Measurements from ENCODE around the gene MED29.

MED29 gene

DNA sequence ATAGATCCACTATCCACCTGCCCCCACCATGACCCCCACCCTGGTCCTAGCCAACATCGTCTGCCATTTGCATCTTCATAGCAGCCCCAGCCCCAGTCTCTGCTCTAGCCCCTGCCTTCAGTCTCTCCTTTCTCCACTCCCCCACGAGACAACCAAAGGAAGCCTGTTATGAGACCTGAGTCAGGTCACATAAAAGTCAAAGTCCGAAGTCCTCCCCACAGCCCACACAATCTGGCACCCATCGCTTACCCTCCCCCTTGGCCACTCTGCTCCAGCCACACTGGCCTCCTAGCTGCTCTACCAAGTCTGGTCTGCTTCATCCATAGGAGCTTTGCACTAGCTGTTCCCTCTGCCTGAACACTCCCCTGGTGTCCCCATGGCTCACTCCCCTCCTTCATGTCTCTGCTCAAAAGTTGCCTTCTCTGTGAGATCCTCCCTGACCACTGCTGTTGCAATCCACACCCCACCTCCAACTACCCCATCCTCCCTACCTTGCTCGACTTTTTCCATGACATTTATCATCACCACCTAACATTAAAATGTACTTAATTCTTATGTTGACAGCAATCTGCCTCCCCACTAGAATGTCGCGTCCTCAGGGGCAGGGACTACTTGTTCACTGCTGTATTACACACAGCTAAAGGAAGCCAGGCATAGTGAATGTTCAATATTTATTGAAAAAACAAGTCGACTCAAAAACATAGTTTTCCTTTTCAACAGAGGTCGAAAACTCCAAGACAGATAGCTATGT lies 20.1 kb downstream of the MED29 start:
- peak; percentile 37 for DNase-seq (ENCODE audit: low read depth)

GRCh38 chr19:39411832-39412099 lies 20.6 kb downstream of the MED29 start:
- DNase-seq (ENCODE audit: low read depth) = peak; percentile 91

DNA sequence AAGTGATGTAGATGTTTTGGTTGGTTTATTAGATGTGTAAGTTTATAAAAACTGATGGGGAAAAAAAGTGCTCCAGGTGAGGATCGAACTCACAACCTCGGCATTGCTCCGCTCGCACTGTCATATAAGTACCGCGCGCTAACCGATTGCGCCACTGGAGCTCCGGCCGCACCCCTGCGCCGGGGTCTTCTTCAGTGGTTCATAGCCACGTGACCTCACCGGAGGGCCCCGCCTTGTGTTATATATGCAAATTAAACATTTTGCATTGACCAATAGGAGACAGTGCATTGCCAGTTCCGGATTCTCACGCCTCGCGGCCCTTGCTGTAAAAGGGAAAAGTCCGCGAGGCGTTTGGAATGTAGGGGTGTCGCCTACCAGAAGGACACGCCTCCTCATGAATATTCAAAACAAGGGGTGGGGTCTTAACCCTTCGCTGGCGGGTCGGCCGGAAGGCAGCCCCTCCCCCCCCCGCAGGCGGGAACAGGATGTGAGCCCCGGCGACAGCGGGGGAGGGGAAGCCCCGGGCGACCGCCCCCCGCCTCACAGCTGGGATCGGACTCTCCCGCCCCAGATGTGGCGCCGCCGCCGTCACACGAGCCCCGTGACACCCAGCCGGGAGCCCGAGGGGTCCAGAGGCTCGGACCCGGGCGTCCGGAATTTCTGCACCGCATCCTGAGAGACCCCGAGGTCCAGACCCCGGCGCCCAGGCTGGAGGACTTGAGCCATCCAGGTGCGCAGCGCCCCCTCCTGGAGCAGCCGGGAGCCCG lies 21.1 kb downstream of the MED29 start, which contains the start of gene PLEKHG2:
Gene PLEKHG2 (plus strand): TSS at position 570 of the 767 bp plus-strand sequence. CDS start 1,418 bp downstream, outside the sequence.
- DNase-seq (ENCODE audit: low read depth) = peak; percentile 96

GRCh38 chr19:39412867-39413271 lies 21.7 kb downstream of the MED29 start:
- DNase-seq (ENCODE audit: low read depth) = no peak

- no peak for DNase-seq (ENCODE audit: low read depth)
Observed at GRCh38 chr19:39413272-39413910, 22.2 kb downstream of the MED29 start.

DNA sequence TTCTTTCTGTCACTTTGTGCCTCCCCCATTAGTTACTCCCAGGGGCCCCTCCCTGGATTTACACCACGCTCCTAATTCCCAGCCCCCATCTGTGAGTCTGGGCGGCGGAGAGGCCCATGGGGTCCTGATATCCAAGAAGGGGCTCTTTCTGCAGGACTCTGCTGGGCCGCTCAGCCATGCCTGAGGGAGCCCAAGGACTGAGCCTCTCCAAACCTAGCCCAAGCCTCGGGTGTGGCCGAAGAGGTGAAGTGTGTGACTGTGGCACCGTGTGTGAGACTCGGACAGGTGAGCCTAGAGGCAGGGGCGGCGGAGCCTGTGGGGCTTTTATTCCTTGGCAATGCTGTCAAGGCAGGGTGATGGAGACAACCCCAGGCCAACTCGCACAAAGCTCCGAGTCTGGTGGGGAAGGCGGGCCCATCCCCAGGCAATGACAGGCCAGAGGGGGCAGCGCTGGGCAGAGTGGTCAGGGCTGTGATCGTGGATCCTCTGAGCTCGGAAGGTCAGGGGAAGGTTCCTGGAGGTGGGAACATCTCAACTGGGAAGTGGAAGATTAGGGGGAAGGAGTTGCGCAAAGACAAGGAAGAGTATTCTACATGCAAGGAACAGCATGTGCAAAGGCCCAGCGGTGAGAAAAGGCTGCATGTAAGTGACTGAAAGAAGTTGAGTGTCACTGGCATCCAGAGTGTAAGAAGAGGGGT lies 22.9 kb downstream of the MED29 start:
- no peak for DNase-seq (ENCODE audit: low read depth)

- no peak for DNase-seq (ENCODE audit: low read depth)
Observed at GRCh38 chr19:39415111-39416046, 24.2 kb downstream of the MED29 start.

- DNase-seq (ENCODE audit: low read depth) = no peak
Observed at GRCh38 chr19:39416152-39417120, 25.3 kb downstream of the MED29 start.

- DNase-seq (ENCODE audit: low read depth) = no peak
Observed at GRCh38 chr19:39417463-39418181, 26.4 kb downstream of the MED29 start.

GRCh38 chr19:39419003-39419402 lies 27.8 kb downstream of the MED29 start:
- no peak for DNase-seq (ENCODE audit: low read depth)

DNA sequence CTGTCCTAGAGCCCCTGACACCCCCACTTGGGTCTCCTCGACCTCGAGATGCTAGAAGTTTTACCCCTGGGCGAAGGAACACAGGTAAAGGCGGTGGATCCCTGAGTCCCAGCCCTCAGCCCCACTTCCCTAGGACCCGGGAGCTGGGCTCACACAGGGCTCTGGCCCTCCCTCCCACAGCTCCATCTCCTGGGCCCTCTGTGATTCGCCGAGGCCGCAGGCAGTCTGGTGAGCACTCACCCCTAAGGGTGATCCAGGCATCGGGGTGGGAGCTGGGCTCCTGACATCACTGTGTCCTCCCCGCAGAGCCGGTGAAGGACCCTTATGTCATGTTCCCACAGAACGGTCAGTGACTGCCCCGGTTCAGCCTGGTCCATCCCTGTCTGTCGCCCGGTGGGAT lies 29.6 kb downstream of the MED29 start:
- DNase-seq (ENCODE audit: low read depth) = no peak

DNA sequence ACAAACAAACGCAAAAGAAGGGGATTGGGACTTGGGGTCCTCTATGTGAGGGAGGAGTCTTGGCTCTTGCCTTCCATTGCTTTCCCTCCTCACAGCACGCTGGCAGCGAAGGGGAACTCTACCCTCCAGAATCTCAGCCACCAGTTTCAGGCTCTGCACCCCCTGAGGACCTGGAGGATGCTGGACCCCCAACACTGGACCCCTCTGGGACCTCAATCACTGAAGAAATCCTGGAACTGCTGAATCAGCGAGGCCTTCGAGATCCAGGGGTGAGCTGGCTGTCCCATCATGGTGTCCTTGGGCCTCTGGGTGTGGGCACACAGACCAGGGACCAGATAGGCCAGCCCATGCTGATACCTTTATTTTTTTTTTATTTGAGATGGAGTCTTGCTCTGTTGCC lies 30.8 kb downstream of the MED29 start:
- no peak for DNase-seq (ENCODE audit: low read depth)

GRCh38 chr19:39423258-39424086 lies 32.3 kb downstream of the MED29 start:
- DNase-seq (ENCODE audit: low read depth) = no peak

- DNase-seq (ENCODE audit: low read depth) = no peak
Observed at GRCh38 chr19:39424934-39425333, 33.8 kb downstream of the MED29 start.

DNA sequence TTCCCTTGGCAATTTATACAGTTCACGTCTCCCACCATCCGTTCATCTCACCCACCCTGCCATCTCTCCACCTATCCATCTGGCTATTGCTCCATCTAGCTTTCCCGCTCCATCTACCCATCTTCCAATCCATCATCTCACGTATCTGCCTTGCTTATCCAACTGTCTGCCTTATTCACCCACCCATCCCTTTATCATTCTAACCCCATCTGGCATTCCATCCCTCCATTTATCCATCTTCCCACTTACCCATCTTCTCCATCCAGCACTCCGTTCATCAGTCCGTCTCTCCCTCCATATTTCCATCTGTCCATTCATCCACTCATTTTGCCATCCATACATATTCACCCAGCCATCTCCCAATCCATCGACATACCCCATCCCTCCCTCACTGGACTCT lies 34.6 kb downstream of the MED29 start:
- DNase-seq (ENCODE audit: low read depth) = no peak

GRCh38 chr19:39426170-39426569 lies 35.0 kb downstream of the MED29 start:
- no peak for DNase-seq (ENCODE audit: low read depth)

DNA sequence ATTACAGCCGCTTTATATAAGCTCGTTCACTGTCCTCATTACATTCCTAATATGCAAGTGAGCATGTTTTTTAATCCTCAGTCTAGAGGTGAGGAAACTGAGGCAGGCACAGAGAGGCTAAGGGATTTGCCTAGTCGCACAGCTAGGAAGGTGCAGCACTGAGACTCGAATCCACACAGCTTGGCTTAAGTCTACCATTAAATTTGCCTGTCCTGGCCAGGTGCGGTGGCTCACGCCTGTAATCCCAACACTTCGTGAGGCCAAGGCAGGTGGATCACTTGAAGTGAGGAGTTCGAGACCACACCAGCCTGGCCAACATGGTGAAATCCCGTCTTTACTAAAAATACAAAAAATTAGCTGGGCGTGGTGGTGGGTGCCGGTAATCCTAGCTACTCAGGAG lies 36.5 kb downstream of the MED29 start:
- no peak for DNase-seq (ENCODE audit: low read depth)

GRCh38 chr19:39428283-39429112 lies 37.3 kb downstream of the MED29 start:
- DNase-seq (ENCODE audit: low read depth) = no peak

All from activated T-cell treated with anti-CD3 and anti-CD28 coated beads for 1 hour (primary cell).